ENCODE results near the gene CALHM2. TPM values are rescaled to one million over a fixed set of nuclear protein-coding genes. Genes with fewer than 3 reads are reported as not detected.

The CALHM2 gene
- total RNA-seq, 1 experiment from 2014 or later = 5.9 TPM

GRCh38 chr10:103397191-103397825 is 54.9 kb downstream of the CALHM2 start:
- Histone ChIP-seq H3K9me3 (ENCODE audit: control insufficient read depth, insufficient read depth, low read depth, low read length) (no peaks in the 10 kb centered on the region), H3K27ac (ENCODE audit: low read length) (peak overlapping the region; percentile 97), H3K27me3 (ENCODE audit: control insufficient read depth, insufficient read depth, low read length) (no peaks in the 10 kb centered on the region), H3K4me1 (ENCODE audit: control insufficient read depth, insufficient read depth, low read length) (peaks cover 27% of the 10 kb centered on the region), H3K4me3 (ENCODE audit: low read depth in 2 of 2, low read length in 2 of 2) (peak overlapping the region; percentile 94 to 95), H3K36me3 (ENCODE audit: control insufficient read depth, insufficient read depth, low read length) (peaks cover 70% of the 10 kb centered on the region)
- DNase-seq (ENCODE audit: low read depth, low spot score) = no peak
- no peak for ATAC-seq
- POLR2A ChIA-PET = interaction anchor here (0.5 kb wide), 1 partner anchor 233 kb away, joined by 3 read pairs; no protein-coding TSS in a partner anchor
- TF ChIP-seq SIN3A (IDR thresholded peaks at IDR 0.05; ENCODE audit: borderline replicate concordance, insufficient read depth, low read depth, low read length) = no peak
- TF ChIP-seq REST (IDR thresholded peaks at IDR 0.05; ENCODE audit: insufficient read depth in 1 of 2, low read depth in 2 of 2, low read length in 1 of 2) = no peak
- TF ChIP-seq TCF7L2 (IDR thresholded peaks at IDR 0.05; ENCODE audit: low read depth, low read length) = no peak
- no peak for TF ChIP-seq CTCF (IDR thresholded peaks at IDR 0.05)
- TF ChIP-seq POLR2AphosphoS5 (IDR thresholded peaks at IDR 0.05; ENCODE audit: low read depth, low read length) = no peak
- BruUV-seq (replicated peaks) = no TSS peak
- intact Hi-C loops (cut with micrococcal nuclease; ENCODE audit: unreplicated experiment) = no loop called here
- CTCF ChIA-PET = interaction anchor here (0.6 kb wide), 1 partner anchor 22 kb away, joined by 8 read pairs; no protein-coding TSS in a partner anchor
- in situ Hi-C loops (cut with HindIII; ENCODE audit: low pct_unique_long_range_greater_than_20kb, low sequenced_read_pairs) = loop anchor here (10.0 kb wide), 1 partner anchor 77 kb away; the partner anchor contains the start of gene CALHM3

- DNase-seq (ENCODE audit: low read depth, low spot score) = no peak
- TF ChIP-seq REST (IDR thresholded peaks at IDR 0.05; ENCODE audit: insufficient read depth in 1 of 2, low read depth in 2 of 2, low read length in 1 of 2) = no peak
- no peak for TF ChIP-seq POLR2AphosphoS5 (IDR thresholded peaks at IDR 0.05; ENCODE audit: low read depth, low read length)
- TF ChIP-seq CTCF (IDR thresholded peaks at IDR 0.05) = no peak
- TF ChIP-seq SIN3A (IDR thresholded peaks at IDR 0.05; ENCODE audit: borderline replicate concordance, insufficient read depth, low read depth, low read length) = no peak
- TF ChIP-seq TCF7L2 (IDR thresholded peaks at IDR 0.05; ENCODE audit: low read depth, low read length) = no peak
- ChIA-PET CTCF (no interaction called here), POLR2A (no interaction called here)
- Histone ChIP-seq H3K4me3 (ENCODE audit: low read depth in 2 of 2, low read length in 2 of 2) (peak overlapping the region; percentile 94 to 95), H3K27ac (ENCODE audit: low read length) (peak overlapping the region; percentile 97), H3K4me1 (ENCODE audit: control insufficient read depth, insufficient read depth, low read length) (peaks cover 27% of the 10 kb centered on the region), H3K9me3 (ENCODE audit: control insufficient read depth, insufficient read depth, low read depth, low read length) (no peaks in the 10 kb centered on the region), H3K36me3 (ENCODE audit: control insufficient read depth, insufficient read depth, low read length) (peaks cover 65% of the 10 kb centered on the region), H3K27me3 (ENCODE audit: control insufficient read depth, insufficient read depth, low read length) (no peaks in the 10 kb centered on the region)
- TSS peak; percentile 92 for BruUV-seq (replicated peaks)
- in situ Hi-C loops (cut with HindIII; ENCODE audit: low pct_unique_long_range_greater_than_20kb, low sequenced_read_pairs) = loop anchor here (10.0 kb wide), 1 partner anchor 78 kb away; the partner anchor contains the start of gene CALHM3
- intact Hi-C loops (cut with micrococcal nuclease; ENCODE audit: unreplicated experiment) = no loop called here
- ATAC-seq = peak; percentile 17; the same call in 1 of the 2 replicates
Measured at GRCh38 chr10:103396789-103397087, 55.4 kb downstream of the CALHM2 start.

All from Panc1 (cell line).